HG03520 (cell line): ENCODE results near the gene CETP.

Experiments used
- ATAC-seq: cut with Tn5 transposase; IDR thresholded peaks from one replicate; pipeline ENCODE4 v1.9.1; 2021; ENCODE audit warnings: mild to moderate bottlenecking, moderate library complexity; ENCODE audit not compliant: unreplicated experiment

The CETP gene

GRCh38 chr16:57017251-57017650 is 55.5 kb downstream of the CETP start:
- no peak for ATAC-seq

DNA sequence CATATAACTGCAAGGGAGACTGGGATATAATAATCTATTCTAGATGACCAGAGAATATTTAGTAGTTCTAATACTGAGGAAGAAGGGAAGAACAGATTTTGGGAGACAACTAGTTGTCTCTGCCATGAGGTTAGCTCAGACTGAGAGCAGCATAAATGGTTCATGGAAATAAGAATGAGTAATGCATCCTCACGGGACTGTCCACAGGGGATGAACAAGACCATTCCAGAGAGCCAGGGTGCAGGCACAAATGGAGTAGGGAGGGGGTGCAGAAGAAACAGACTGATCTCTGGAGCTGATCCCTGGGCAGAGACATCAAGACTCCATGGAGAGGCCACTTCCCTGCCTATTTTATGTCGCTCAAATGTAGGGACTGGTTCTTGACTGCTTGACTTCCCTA is 58.0 kb downstream of the CETP start:
- ATAC-seq: no peak

DNA sequence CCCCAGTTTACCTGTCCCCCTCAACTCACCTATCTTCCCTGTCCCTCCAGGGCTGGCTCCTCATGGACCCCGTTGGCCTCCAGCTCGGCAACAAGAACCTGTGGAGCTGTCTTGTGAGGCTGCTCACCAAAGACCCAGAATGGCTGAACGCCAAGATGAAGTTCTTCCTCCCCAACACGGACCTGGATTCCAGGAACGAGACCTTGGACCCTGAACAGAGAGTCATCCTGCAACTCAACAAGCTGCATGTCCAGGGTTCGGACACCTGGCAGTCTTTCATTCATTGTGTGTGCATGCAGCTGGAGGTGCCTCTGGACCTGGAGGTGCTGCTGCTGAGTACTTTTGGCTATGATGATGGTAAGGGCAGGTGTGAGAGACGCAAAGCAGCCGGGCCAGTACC is 58.9 kb downstream of the CETP start:
- no peak for ATAC-seq

DNA sequence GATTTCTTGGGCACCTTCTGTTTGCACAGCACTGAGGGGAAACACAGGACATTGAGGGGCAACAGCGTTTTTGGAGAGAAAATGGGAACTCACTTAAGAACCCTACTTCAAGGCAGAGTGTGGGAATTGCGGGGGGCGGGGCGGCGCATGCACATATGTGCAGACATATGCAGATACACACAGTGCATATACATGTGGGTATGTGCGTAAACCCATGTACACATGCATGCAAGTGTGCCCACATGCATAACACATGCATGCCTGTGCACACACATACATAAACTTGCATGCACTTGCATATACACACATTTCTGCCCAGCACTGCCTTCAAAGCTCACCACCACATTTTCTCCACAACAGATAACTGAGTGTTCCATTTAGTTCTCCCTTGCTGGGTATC is 60.0 kb downstream of the CETP start:
- ATAC-seq: no peak

- no peak for ATAC-seq
These were observed 60.7 kb downstream of the CETP start for GRCh38 chr16:57022445-57022844.

DNA sequence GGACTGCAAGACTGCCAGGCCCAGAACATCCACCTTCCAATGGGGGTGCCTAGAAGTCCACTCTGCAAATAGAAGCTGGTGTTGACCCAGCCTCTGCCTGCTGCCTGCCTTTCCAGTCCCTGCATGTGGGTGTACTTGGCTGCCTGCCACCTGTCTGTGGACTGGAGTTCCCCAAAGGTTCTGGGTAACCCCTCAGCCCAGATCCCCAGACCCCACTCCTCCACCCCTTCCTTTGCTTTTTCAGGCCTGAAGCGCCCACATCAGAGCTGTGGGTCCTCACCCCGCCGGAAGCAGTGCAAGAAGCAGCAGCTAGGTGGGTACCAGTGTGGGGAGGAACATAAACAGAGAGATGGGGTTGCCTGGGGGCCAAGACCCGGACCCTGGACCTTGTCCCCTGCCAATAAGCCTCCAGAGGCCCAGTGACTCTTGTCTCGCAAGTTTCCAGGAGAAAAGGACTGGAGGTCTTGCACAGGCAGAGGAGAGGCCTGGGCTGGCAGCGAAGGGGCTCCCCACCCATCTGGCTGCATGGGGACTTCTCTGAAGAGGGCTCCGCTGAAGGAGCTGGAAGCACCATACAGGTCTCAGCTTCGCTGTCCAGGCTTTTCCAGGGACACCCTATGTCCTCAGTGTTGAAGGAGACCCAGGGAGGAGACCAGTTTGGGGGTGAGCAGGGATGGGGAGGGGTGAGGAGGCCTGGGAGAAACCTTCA is 61.9 kb downstream of the CETP start:
- ATAC-seq: no peak

DNA sequence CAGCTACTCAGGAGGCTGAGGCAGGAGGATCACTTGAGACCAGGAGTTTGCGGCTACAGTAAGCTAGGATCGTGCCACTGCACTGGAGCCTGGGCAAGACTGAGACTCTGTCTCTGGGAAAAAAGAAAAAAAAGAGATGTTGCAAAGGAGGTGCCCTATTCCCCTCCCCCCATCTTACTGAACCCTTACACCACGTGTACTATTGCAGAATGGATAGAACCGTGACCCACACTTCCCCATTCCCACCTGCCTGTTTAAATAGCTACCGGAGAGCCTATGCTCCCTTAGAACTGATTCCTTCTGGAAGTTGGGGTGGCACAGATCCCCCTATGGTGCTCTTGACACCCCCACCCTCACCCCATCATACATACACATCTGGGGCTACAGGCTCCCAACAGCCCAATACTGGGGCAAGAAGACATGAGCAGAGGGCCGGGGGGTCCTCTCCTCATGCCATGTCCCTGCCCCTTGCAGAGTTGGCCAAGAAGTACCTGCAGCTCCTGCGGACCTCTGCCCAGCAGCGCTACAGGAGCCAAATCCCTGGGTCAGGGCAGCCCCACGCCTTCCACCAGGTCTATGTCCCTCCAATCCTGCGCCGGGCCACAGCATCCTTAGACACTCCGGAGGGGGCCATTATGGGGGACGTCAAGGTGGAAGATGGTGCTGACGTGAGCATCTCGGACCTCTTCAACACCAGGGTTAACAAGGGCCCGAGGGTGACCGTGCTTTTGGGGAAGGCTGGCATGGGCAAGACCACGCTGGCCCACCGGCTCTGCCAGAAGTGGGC is 63.3 kb downstream of the CETP start:
- ATAC-seq: no peak

DNA sequence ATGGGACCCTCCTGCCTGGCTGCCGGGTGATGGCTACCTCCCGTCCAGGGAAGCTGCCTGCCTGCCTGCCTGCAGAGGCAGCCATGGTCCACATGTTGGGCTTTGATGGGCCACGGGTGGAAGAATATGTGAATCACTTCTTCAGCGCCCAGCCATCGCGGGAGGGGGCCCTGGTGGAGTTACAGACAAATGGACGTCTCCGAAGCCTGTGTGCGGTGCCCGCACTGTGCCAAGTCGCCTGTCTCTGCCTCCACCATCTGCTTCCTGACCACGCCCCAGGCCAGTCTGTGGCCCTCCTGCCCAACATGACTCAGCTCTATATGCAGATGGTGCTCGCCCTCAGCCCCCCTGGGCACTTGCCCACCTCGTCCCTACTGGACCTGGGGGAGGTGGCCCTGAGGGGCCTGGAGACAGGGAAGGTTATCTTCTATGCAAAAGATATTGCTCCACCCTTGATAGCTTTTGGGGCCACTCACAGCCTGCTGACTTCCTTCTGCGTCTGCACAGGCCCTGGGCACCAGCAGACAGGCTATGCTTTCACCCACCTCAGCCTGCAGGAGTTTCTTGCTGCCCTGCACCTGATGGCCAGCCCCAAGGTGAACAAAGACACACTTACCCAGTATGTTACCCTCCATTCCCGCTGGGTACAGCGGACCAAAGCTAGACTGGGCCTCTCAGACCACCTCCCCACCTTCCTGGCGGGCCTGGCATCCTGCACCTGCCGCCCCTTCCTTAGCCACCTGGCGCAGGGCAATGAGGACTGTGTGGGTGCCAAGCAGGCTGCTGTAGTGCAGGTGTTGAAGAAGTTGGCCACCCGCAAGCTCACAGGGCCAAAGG is 64.4 kb downstream of the CETP start:
- no peak for ATAC-seq

DNA sequence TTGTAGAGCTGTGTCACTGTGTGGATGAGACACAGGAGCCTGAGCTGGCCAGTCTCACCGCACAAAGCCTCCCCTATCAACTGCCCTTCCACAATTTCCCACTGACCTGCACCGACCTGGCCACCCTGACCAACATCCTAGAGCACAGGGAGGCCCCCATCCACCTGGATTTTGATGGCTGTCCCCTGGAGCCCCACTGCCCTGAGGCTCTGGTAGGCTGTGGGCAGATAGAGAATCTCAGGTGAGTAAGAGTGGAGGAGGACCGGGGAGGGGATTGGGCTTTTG is 65.0 kb downstream of the CETP start:
- ATAC-seq: no peak

- no peak for ATAC-seq
These were observed 65.3 kb downstream of the CETP start for GRCh38 chr16:57027067-57027466.

- no peak for ATAC-seq
These were observed 66.3 kb downstream of the CETP start for GRCh38 chr16:57028086-57028485.

- ATAC-seq: no peak
These were observed 67.7 kb downstream of the CETP start for GRCh38 chr16:57029161-57030160.

- ATAC-seq: no peak
These were observed 68.7 kb downstream of the CETP start for GRCh38 chr16:57030346-57030902.

DNA sequence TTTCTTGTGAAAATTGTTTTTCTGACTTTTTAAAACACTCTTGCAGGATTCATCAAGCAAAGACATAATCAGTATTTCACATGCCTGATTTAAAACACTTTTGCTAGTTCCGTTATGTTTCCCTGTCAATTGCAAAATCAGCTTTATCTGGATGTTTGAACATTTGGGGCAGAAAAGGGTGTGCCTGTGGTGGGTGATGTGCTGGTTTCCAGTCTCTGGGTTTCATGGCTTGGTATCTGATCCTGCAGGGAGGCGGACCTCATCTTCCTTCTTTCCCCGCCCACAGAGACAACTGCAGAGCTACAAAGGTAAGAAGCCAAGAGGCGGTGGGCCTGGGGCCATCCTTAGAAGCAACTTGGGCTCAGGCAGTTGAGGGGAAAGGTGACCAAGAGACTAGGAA is 69.4 kb downstream of the CETP start:
- ATAC-seq: no peak

- ATAC-seq: no peak
These were observed 70.6 kb downstream of the CETP start for GRCh38 chr16:57032346-57032745.

GRCh38 chr16:57032931-57033330 is 71.2 kb downstream of the CETP start:
- ATAC-seq: no peak
